SHP77 (cell line): ENCODE measurements around the gene PTPRZ1.
A peak's percentile ranks its signal among the peaks of the same experiment; 100 is the strongest.

Experiments
- DNase-seq, 2 experiments: peaks; one replicate each; lab custom pipeline; 2025; lab: John Stamatoyannopoulos, UW

The PTPRZ1 gene

DNA sequence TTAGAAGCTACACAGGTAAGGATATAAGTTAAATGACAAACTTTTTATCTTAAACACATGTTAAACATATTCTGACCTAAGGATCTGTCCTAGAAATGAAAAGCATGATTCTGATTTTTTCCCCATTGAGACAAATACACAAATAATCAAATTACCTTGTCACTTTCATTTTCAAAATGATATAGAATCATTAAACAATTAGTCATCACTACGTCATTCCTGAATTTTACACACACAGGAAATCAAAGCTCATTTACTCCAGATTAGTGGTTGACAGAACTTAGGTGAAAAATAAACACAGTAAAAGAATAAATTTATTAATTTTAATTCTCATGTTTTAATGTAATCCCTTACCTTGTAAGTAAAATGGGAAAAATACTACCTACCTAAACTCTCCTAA is 182.1 kb downstream of the PTPRZ1 start:
- DNase-seq = no peak

DNA sequence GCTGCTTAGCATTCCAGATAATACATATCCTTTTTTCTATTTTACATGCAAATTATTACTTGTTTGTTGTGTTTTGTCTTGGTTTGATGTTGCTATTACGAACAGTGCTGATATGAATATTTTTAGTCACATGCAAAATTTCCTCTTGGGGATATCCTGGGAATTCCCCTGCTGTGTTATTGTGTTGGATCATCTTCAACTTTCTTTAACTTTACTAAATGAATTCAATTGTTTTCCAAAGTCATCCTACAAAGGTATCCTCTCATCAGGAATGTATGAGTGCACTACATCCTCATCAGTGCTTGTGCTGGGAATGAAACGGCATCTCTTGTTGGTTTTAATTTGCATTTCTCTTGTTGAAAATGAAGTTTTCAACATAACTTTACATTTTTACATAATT is 184.0 kb downstream of the PTPRZ1 start:
- no peak for DNase-seq

DNA sequence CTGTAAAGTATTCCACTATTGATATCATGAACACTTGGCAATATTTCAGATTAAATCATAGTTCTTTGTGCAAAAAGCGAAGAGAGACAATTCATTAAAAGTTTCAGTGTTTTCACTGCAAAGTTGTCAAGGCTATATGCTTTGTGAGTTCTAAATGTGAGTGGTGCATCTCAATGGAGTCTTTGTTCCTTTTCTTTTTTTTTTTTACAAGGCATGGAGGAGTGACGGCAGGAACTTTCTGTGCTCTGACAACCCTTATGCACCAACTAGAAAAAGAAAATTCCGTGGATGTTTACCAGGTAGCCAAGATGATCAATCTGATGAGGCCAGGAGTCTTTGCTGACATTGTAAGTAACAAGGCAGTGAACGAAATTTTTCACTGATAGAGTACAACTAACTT is 186.6 kb downstream of the PTPRZ1 start:
- no peak for DNase-seq

DNA sequence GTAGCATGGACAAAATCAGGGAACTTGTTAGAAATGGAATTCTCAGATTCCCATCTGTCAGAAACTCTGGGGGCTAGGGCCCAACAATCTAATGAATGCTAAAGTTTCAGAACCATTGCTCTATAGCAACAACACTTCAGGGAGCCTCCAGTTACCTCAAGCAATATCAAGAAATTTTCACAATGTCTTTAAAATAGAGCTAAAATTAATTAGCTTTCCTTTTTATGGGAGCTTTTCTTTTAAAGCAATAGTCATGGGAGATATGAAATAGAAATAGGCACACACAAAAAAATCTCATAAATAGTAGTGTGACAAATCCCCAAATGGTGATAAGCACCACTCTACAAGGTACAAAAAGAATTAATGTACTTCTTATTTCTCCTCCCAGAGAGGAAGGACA is 190.2 kb downstream of the PTPRZ1 start:
- DNase-seq = no peak

DNA sequence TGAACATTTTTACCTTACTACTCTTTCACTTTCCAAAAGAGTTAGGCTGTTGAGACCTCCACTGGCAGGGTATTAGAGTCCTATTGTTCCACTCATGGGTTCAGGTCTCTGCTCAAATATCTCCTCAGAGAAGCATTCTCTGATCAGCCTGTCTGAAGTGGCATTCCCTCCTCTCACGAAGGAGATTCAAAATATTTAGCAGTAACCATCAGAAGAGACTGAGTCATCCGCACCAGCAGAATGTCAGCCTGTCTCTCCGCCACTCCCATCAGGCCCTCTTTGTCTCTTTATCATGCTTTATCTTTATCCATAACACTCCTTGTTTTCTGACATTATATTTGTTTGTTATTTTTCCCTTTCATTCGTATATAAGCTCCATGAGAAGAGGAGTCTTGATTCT is 192.0 kb downstream of the PTPRZ1 start:
- DNase-seq = no peak

DNA sequence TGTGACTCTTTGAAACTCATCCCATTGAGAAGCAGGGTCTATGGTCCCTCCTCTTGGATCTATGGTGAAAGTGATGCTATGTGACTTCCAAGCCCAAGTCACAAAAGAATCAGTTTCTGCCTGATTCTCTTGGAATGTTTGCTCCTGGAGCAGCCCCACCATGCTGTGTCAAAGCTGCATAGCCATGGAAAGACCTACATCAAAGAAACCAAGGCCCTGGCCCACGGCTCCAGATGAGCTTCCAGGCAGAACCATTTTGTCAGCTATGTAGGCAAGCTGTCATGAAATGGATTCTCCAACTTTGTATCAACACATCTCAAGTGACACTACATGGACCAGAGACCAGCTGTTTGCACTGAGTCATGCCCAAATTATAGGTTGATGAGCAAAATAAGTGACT is 194.1 kb downstream of the PTPRZ1 start:
- no peak for DNase-seq

DNA sequence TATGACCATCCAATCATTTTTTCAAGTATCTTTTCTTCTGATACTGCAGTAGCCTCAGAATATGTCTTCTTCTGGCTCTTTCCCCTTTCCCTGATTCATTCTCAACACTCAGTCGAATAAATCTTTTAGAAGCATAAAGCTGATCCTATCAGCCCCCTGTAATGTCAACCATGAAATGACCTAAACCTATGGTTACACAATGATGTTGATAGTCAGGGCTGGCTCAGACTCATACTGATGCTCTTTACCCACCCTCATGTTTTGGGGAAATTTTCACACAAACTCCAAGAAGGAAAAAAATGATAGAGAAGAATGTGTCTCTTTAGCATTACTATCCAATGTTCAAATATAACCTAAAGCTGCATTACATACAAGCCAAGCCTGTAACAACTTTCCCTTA is 195.1 kb downstream of the PTPRZ1 start:
- DNase-seq = no peak

DNA sequence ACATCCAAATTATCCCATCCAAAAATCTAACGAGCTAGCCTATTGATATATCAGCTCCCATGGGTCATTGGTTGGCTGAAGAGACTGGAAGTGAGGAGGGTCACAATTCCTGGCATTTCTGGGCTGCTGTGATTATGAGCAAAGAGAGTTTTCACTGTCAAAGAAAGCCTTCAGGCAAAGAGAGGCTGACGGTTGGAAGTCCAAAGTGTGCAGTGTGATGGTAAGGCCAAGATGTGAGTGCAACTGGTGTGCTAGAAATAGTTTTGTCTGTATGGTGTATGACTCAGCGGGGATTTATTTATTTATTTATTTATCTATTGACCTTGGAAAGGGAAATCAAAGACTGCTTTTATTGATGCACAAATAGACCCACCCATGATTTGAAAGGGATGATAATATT is 196.0 kb downstream of the PTPRZ1 start:
- DNase-seq = no peak

DNA sequence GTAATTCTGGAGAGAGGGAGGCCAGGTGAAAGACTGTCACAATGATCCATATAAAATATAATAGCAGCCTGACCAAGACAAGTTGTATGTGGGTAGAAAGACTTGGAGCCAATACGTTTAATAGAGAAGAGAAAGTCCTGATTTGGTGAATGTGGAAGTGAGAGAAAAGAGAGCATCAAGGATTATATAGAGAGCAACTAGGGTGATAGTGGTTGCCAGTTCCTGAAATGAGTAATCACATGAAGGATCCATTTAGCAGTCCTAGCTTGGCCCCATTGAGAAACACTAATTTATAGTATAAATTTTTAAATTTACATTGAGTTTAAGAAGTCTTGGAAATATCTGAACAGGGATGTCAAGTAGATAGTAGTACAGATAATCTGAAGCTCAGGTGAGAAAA is 197.1 kb downstream of the PTPRZ1 start:
- DNase-seq = no peak

DNA sequence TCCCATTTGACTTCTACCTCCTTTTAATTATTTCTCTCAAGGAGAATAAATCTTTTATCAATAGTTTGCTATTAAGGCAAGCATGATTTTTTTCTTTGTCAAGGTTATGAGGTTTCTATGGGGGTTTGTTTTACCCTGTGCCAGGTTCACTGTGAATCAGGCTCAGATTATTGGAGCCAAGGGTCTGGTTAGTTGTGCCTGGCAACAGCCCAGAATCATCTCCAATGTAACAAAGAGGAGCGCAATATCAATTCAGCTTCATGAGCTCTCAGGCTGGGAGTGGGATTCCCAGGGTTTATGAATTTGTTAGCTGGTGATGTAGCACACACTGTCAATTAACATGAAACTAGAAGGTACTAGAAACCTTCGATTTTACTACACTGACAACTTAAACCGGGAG is 197.9 kb downstream of the PTPRZ1 start:
- DNase-seq = no peak

DNA sequence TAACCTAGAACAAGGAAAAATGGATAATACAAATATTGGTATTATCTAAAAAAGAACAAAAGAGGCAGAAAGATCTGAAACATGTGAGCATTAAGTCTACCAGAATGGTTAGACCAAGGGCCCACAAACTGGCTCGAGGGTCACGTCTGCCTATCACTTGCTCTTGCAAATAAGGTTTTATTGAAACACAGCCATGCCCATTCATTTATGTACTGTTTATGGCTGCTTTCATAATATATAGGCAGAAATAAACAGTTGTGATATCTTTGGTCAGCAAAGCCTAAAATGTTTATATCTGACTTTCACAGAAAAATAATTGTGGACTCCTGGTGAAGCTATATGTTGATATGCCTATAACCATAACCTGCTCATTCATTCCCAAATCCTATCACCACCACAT is 199.3 kb downstream of the PTPRZ1 start:
- no peak for DNase-seq

DNA sequence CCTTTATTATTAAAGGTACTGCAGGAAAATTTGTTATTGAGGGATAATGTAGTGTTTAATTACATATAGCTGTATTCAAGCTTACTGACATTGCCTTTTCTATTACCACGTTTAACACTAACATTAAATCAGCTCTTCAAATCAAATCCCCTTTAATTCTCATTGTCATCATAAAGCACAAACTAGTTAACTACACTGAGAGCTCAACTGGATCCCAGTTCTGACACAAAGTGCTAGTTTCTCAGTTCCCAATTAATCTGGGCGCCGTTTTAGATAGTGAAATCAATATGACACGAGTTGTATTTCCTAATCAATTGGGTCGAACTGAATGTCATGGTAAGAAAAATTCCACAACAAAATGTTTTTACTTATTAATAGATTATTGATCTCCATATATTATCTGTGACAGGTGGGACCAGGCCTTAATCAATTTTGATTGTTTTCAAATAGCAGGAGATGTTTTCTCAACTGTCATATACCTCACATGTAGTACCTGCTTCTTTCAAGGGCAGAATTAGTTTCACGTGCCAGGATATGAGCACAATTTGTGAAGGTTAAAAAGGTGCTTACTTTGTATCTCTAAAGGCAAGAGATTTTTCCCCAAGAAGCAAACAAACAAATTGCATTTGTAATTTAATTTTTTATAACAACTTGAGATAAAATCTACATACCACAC is 200.1 kb downstream of the PTPRZ1 start:
- no peak for DNase-seq

DNA sequence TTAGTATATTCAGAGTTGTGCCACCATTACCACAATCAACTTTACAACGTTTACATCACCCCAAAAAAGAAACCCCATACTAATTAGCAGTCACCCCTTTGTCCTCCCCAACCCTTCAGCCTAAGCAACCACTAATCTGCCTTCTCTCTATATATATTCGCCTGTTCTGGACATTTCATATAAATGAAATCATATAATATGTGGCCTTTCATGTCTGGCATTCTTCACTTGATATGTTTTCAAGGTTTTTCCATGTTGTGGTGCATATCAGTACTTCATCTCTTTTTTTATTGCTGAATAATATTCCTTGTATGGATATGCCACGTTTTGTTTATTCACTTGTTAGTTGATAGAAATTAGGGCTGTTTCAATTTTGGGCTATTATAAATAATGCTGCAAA is 200.7 kb downstream of the PTPRZ1 start:
- DNase-seq = no peak

DNA sequence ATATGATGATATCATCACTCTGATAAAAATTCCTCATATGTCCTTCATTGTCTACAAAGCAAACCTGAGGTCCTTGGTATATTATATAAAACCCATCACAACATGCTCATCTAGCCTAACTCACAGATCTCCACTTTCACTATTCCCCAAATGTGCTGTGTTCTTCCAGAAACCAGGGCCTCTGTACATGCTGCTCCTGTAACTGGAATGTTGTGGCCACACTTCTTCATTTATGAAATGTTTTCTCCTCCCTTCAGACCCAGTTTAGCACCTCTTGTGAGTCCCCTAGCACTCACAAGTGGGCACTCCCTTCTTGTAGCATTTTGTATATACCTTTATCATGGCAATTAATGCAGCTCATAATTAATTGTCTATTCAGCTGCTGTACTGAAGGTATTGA is 209.2 kb downstream of the PTPRZ1 start:
- no peak for DNase-seq

DNA sequence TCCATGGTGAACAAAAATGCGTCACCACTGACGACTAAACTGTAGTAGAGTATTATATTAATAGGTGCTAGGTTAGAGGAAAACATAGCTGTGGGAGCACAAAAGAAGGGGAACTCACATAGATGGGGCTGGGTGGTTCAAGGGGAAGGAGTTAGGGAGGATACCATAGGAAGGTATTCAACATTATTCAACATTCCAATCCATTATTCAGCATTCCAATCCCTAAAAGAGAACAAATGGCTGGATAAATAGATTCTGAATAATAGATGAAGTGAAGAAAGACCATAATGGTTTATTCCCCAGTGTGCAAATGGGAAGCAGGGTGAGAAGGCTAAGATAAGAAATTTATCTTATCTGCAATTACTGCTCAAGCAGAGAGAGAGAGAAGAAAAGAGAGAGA is 209.7 kb downstream of the PTPRZ1 start:
- DNase-seq = no peak

DNA sequence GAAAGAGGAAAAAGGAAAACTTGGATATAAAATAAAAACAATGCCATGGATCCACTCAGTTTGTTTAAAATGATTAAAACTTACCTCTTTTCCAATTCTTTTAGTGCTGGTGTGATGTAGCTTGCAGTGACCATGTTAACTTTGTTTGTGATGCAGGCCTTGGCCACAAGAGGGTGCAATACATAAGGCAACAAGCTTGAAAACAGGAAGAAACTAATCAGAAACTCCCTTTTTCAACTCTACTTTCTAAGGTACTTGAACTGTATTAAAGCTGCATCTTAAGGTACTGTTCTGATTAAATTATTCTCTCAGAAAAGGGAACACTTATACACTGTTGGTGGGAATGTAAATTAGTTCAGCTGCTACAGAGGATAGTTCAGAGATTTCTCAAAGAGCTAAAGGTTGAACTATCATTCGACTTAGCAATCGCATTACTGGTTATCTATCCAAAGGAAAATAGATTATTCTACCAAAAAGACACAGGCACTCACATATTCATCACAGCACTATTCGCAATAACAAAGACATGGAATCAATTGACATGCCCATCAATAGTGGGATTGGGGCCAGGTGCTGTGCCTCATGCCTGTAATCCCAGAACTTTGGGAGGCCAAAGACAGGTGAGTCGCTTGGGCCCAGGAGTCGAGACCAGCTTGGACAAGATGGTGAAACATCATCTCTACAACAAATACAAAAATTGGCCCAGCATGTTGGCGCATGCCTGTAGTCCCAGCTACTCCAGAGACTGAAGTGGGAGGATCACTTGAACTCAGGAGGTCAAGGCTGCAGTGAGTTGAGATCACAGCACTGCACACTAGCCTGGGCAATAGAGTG is 220.2 kb downstream of the PTPRZ1 start:
- DNase-seq = peak; percentile 4 to 54

DNA sequence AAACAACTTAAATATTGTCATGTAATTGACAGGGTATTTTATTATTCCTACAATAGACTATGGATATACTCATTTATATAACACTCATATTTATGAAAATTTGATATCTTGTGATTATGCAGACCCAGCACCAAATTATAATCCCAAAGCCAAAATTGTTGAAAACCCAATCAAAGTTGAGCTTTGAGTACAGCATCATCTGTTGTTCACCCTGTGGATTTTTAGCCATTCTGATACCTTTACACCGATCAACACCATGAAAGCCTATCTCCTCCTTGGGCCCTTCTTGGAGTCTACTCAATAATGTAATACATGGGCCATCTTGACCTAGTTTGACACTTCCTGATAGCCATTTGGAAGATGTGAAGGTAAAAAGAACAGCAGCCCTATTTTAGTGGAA is 221.6 kb downstream of the PTPRZ1 start:
- no peak for DNase-seq

DNA sequence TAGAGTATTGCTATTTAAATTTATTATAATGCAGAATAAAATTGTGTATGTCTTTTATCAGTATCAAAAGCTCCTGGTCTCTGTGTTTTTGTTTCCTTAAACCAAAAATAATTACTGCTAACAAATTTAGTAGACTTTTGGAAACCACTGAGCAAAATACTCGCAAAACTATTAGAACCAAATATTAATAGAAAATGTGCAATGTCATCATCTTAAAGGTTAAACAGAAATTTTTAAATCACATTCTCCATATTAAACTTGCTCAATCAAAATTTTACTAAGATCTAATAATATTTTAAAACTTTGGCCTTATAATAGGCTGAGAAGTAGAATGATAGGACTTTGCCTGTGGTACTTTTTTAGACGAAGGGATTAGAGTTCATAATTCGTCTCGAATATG is 222.7 kb downstream of the PTPRZ1 start:
- no peak for DNase-seq

DNA sequence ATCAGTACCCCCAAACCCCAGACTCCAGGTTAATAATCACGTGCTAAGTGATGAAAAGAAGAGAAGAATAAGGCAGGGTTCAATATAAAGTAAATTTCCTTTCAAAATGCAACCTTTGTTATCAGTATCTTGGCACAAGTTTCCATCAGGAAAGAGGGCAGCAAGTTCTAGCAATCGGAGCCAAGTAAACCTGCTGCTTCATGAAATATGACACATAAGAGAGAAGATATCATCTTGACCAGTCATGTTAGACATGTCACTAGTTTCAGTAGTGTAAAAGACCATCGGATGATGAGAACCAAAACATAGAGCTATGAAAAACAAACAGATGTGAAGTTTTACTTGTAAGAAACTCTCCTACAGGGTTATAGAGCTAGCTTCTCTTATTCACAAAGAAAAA is 227.1 kb downstream of the PTPRZ1 start:
- DNase-seq = no peak

DNA sequence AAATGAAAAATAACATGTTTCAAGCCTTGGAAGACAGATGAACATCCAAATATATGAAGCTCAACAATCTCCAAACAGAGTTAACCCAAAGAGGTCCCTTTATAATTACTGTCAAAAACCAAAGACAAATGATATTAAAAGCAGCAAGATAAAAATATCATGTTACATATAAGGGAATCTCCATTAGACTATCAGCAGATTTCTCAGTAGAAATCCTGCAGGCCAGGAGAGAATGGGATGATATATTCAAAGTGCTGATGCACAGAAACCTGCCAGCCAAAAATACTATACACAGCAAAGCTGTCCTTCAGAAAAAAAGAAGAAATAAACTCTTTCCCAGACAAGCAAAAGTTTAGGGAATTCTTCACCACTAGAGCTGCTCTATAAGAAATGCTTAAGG is 230.1 kb downstream of the PTPRZ1 start:
- DNase-seq = no peak
